Thyroid gland (tissue), 4 donors: ENCODE data around the gene PLCL1. TPM values are rescaled to one million over a fixed set of nuclear protein-coding genes. Genes with fewer than 3 reads are reported as not detected.

Experiments
- DNase-seq, 2 donors: peaks; one replicate each; pipeline ENCODE4 v3.0.0-alpha.2; 2019
- H3K27ac ChIP-seq, 3 donors: fragments of 200-600 bp; sonication (generic); 1 replicate in 2 of 3; 2 replicates in 1 of 3; pipeline ENCODE4 v1.5.1; 2016 to 2019; ENCODE audit warnings: mild to moderate bottlenecking in 1 of 3, moderate library complexity in 1 of 3
- H3K27me3 ChIP-seq: fragments of 200-600 bp; sonication (generic); one replicate; pipeline ENCODE4 v1.5.1; 2019
- H3K36me3 ChIP-seq, 2 donors: fragments of 200-600 bp; sonication (generic); one replicate each; pipeline ENCODE4 v1.5.1; 2016 to 2019
- H3K4me1 ChIP-seq, 2 donors: fragments of 200-600 bp; sonication (generic); one replicate each; pipeline ENCODE4 v1.5.1; 2017 to 2019
- H3K4me3 ChIP-seq, 3 donors: fragments of 200-600 bp; sonication (generic); replicated peaks in 1 of 3; 1 replicate in 2 of 3; 2 replicates in 1 of 3; pipeline ENCODE4 v1.5.1; 2016; ENCODE audit warnings: mild to moderate bottlenecking in 1 of 3
- H3K9me3 ChIP-seq: fragments of 200-600 bp; sonication (generic); one replicate; pipeline ENCODE4 v1.5.1; 2017
- POLR2A ChIP-seq, 2 donors: fragments of 450-650 bp; IDR thresholded peaks; one replicate each; pipeline ENCODE4 v1.6.1; 2017; ENCODE audit warnings: antibody characterized with exemption in 2 of 2, mild to moderate bottlenecking in 2 of 2, moderate library complexity in 1 of 2
- WGBS, 2 donors: methylation state at CpG; one replicate each; pipeline ENCODE4 v1.1.5; 2017; 5-methylcytosine and 5-hydroxymethylcytosine counted together
- intact Hi-C: fragments of 100-400 bp; cut with DNase I; formaldehyde crosslinking; loops from one replicate; pipeline ENCODE4 v1.15.1; 2023
- total RNA-seq, 4 donors: library from RNA; depleted of rRNA; stranded (reverse); fragments of >200 nt; gene quantifications; one replicate each; pipeline ENCODE4 v1.2.3, GENCODE V29; 2016
- TF ChIP-seq, protein P1 (sequence below), 6 experiments: fragments of 200-600 bp in 3 of 6; fragments of 450-650 bp in 3 of 6; sonication (generic) in 3 of 6; IDR thresholded peaks; one replicate each; pipeline ENCODE4 v1.5.1; 2016 to 2019; ENCODE audit warnings: antibody characterized with exemption in 6 of 6, mild to moderate bottlenecking in 2 of 6, inconsistent platforms in 1 of 6, moderate library complexity in 1 of 6

PLCL1 gene
- total RNA-seq, 4 donors from 2014 or later, result 9.1 to 11.8 (median 9.9) TPM

DNA sequence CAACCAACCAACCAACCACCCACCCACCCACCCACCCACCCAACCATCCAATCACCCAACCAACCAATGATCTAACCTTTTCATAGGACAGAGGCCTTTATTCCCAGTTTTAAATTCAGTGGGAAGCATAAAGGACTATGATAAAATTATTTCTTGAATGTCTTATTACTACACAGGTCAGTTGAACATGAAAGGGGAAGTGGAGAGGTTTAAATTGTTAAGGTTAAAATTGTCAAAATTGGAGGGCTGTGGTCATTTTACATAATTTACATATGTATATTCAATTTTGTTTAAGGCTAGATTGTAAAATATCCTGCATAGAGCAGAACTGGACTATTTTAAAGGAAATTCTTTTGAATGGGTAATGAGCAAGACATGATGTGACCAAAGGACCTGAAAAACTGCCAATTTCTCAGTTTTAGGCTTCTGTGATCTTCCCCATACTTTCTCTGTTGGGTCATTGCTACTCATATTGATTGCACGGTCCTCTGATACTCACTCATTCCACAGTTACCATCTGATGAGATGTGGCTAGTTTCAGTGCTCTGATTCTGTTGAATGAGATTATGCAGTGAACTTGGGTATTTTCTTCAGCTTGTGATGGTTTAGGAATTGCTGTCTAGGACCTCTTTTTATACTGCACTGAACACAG, 127.4 kb downstream of the PLCL1 start:
- Histone ChIP-seq H3K4me3 (no peak overlapping the region), H3K9me3 (no peaks in the 10 kb centered on the region), H3K4me1 (peaks cover 0 to 4% of the 10 kb centered on the region in 2 donors), H3K36me3 (no peaks in the 10 kb centered on the region), H3K27ac (no peak overlapping the region), H3K27me3 (no peaks in the 10 kb centered on the region)
- TF ChIP-seq POLR2A (IDR thresholded peaks at IDR 0.05), result no peak
- TF ChIP-seq, protein P1, sequence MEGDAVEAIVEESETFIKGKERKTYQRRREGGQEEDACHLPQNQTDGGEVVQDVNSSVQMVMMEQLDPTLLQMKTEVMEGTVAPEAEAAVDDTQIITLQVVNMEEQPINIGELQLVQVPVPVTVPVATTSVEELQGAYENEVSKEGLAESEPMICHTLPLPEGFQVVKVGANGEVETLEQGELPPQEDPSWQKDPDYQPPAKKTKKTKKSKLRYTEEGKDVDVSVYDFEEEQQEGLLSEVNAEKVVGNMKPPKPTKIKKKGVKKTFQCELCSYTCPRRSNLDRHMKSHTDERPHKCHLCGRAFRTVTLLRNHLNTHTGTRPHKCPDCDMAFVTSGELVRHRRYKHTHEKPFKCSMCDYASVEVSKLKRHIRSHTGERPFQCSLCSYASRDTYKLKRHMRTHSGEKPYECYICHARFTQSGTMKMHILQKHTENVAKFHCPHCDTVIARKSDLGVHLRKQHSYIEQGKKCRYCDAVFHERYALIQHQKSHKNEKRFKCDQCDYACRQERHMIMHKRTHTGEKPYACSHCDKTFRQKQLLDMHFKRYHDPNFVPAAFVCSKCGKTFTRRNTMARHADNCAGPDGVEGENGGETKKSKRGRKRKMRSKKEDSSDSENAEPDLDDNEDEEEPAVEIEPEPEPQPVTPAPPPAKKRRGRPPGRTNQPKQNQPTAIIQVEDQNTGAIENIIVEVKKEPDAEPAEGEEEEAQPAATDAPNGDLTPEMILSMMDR (IDR thresholded peaks at IDR 0.05), result no peak
- no peak for DNase-seq
- 76 to 92% methylated on average over 1 of the region's 1 CpG for WGBS, 2 donors
- intact Hi-C loops, result no loop called here

DNA sequence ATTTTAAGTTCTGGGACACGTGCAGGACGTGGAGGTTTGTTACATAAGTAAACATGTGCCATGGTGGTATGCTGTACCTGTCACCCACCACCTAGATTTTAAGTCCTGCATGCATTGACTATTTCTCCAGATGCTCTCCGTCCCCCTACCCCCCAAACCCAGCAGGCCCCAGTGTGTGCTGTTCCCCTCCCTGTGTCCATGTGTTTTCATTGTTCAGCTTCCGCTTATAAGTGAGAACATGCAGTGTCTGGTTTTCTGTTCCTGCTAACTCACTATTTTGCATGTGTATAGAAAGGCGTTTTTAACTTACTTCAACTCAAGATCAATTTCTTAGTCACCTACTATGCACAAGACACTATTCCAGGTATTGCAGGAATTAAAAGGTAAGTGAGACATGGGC, 128.0 kb downstream of the PLCL1 start:
- WGBS, 2 donors, result 91 to 95% methylated on average over 5 of the region's 5 CpGs
- peaks cover 0 to 1% of the 10 kb centered on the region in 2 donors for H3K4me1 ChIP-seq
- no peak overlapping the region for H3K4me3 ChIP-seq
- no peak for DNase-seq
- intact Hi-C loops, result no loop called here
- H3K36me3 ChIP-seq, result no peaks in the 10 kb centered on the region
- H3K27me3 ChIP-seq, result no peaks in the 10 kb centered on the region
- TF ChIP-seq, protein P1 (IDR thresholded peaks at IDR 0.05), result no peak
- no peak for TF ChIP-seq POLR2A (IDR thresholded peaks at IDR 0.05)
- no peak overlapping the region for H3K27ac ChIP-seq
- no peaks in the 10 kb centered on the region for H3K9me3 ChIP-seq

DNA sequence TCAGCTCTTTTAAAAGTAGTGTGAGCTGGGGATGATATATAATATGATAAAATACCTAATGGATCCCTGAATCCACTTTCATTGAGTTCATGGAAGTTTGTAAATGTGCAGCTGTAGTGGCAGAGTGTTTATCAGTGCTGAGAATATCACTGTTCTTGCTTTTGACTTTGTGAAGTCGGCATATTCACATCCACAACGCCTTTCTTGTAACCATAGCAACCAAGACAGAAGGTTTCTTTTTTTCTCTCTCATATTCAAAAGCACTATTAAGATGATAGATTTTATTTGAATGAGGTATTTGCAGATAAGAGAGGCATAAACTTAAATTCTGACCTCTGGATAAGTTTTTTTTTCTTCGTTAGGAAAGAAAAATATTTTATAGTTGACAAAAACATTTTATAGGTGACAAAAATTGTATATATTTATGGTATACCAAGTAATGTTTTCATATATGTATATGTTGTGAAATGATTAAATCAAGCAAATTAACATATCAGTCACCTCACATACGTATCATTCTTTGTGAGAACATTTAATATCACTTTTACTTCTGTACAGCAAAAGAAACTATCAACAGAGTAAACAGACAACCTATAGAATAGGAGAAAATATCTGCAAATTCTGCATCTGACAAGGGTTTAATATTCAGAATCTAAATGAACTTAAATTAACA, 130.0 kb downstream of the PLCL1 start:
- Histone ChIP-seq H3K27ac (no peak overlapping the region), H3K4me3 (no peak overlapping the region), H3K4me1 (no peaks in the 10 kb centered on the region), H3K9me3 (no peaks in the 10 kb centered on the region), H3K27me3 (no peaks in the 10 kb centered on the region), H3K36me3 (no peaks in the 10 kb centered on the region)
- intact Hi-C loops, result no loop called here
- TF ChIP-seq, protein P1 (IDR thresholded peaks at IDR 0.05), result no peak
- TF ChIP-seq POLR2A (IDR thresholded peaks at IDR 0.05), result no peak
- 72 to 83% methylated on average over 4 of the region's 4 CpGs for WGBS, 2 donors
- no peak for DNase-seq

DNA sequence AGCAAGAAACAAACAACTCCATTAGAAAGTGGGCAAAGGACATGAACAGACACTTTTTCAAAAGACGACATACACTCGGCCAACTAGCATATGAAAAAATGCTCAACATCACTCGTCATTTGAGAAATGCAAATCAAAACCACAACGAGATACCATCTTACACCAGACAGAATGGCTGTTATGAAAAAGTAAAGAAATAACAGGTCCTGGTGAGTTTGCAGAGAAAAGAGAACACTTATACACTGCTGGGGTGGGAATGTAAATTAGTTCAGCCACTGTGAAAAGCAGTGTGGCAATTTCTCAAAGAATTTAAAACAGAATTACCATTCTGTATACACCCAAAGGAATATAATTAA, 130.5 kb downstream of the PLCL1 start:
- Histone ChIP-seq H3K4me3 (no peak overlapping the region), H3K4me1 (no peaks in the 10 kb centered on the region), H3K9me3 (no peaks in the 10 kb centered on the region), H3K27me3 (no peaks in the 10 kb centered on the region), H3K27ac (no peak overlapping the region), H3K36me3 (no peaks in the 10 kb centered on the region)
- WGBS, 2 donors, result 86 to 93% methylated on average over 4 of the region's 4 CpGs
- TF ChIP-seq POLR2A (IDR thresholded peaks at IDR 0.05), result no peak
- TF ChIP-seq, protein P1 (IDR thresholded peaks at IDR 0.05), result no peak
- DNase-seq, result no peak
- intact Hi-C loops, result no loop called here

DNA sequence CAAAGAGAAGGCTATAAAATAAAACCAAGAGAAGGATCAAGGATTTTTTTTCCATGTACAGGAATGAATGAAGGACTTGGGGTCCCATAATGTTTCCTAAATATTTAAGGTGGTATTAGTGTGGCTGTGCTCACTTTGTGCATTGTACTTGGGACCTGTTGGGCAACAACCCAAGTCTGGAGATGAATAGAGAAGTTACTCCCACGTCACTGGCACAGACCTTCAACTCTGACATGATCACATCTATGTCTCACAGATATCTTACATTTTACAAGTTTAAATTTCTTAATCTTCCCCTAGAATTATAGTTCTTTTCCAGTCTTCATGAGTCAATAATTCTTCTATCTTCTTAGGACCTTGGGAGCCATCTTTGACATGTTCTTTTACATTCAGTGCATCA, 133.4 kb downstream of the PLCL1 start:
- DNase-seq, result no peak
- WGBS, 2 donors, result 88 to 100% methylated on average over 1 of the region's 1 CpG
- intact Hi-C loops, result no loop called here
- Histone ChIP-seq H3K4me1 (no peaks in the 10 kb centered on the region), H3K27me3 (no peaks in the 10 kb centered on the region), H3K9me3 (no peaks in the 10 kb centered on the region), H3K27ac (no peak overlapping the region), H3K36me3 (no peaks in the 10 kb centered on the region), H3K4me3 (no peak overlapping the region)
- TF ChIP-seq POLR2A (IDR thresholded peaks at IDR 0.05), result no peak
- TF ChIP-seq, protein P1 (IDR thresholded peaks at IDR 0.05), result no peak
